ENCODE measurements around the gene TANGO2.

- TF ChIP-seq CTCF (conservative IDR thresholded peaks at IDR 0.05; ENCODE audit: low read depth, low read length): no peak
- no peak for TF ChIP-seq EZH2 (IDR thresholded peaks at IDR 0.05; ENCODE audit: borderline replicate concordance, low read depth, low read length, poor library complexity, severe bottlenecking)
Measured at GRCh38 chr22:20020533-20021195, at the start of gene TANGO2.

Measured in A673 (cell line).